CD4-positive, alpha-beta T cell treated with Interleukin-12 subunit alpha and Interleukin-12 subunit beta, for 1 hour (primary cell): ENCODE results near the gene KIDINS220.
A peak's percentile ranks its signal among the peaks of the same experiment; 100 is the strongest.

Experiments used
- DNase-seq: peaks from one replicate; pipeline ENCODE4 v3.0.0-alpha.2; 2020

The KIDINS220 gene

DNA sequence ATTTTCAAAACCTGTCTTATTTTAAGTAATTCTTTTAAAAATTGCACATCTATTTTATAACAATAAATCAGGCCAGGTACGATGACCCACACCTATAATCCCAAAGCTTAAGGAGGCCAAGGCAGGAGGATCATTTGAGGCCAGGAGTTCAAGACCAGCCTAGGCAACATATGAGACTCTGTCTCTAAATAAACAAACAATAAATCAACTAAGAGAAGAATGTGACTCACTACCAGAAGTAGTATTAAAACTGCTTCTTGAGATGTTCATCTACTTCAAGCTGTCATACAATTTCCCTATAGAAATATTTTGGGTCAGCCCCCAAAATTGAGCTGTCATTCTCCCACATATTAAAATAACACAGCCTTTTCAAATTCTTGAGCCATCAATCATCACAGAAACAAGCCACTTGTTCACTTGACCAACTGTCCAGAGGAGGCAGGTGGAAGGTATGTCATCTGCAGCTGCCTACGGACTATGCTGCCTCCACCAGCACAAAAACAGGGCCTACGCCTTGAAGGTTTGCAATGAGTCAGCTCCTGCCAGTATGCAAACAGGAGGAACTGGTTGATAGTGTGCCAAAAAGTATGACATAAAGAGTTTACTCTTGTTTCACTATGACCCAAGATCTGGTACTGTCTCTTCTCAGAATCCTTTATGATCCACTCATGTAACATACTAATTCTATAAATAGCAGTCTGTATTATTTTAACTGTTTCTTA, 33.6 kb downstream of the KIDINS220 start:
- no peak for DNase-seq

GRCh38 chr2:8802741-8803140, 34.7 kb downstream of the KIDINS220 start:
- DNase-seq = no peak

- no peak for DNase-seq
Measured at GRCh38 chr2:8800821-8801220, 36.6 kb downstream of the KIDINS220 start.

GRCh38 chr2:8800218-8800617, 37.2 kb downstream of the KIDINS220 start:
- no peak for DNase-seq

GRCh38 chr2:8799004-8799403, 38.4 kb downstream of the KIDINS220 start:
- DNase-seq = no peak

DNA sequence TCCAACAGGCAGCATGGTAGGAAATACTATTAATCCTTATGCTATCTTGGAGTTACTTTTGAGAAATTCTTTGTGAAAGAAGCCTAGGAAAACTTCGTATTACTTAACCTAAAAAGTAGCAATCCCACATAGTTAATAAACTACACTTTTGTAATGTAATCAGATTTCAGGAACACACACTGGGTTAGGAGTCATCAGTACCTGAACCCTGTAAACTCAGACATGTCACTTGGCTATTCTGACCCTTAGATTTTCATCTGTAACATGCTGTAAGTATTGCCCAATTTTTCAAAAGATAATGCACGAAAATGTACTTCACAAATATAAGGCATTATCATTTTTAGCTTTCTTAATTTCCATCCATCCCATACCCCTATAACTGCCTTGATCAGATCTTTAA, 39.0 kb downstream of the KIDINS220 start:
- no peak for DNase-seq

DNA sequence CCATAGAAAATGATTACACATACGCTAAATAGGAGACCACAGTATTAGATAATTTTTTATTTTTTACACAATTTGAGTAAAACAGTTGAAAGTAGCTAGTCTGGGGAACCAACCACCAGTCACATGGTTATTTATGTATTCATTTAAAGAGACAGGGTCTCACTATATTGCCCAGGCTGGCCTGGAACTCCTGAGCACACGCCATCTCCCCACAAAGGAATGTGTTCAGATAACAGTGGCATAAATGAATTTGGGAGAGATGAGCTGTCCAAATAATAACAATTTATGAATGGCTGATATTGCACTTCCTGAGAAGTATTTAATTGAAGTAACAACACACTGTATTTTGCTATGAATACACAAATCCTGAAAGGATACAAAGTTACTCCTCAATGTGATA, 39.7 kb downstream of the KIDINS220 start:
- no peak for DNase-seq

DNA sequence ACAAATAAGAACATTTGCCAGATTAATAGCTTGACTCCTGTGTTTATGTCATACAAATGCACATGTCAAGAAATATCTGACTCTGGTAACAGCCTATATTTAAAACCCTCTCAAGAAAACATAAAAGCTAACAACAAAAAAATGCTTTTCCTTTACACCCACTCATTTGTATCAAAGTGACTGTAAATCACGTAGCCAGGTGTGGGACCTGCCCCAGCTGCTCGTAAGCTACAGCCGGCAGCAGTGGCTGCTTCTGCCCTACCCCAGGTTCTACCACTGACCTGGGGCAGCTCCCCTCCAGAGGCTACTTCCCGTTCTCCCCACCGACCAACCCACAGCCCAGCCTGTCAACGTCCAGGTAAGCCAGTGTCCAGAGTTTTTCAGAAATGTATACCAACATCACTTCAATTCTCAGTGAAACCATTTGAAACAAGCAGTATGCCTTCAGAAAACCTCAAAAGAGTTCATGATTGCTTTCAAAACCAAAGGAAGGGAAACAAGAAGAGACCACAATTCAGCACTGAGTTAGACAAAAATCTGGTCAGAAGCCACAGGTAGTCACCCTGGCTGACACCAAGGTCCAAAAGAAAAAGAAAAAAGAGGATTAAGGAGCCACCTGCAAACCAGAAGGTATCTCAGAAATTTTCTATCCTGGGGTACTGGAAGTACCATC, 40.4 kb downstream of the KIDINS220 start:
- no peak for DNase-seq

DNA sequence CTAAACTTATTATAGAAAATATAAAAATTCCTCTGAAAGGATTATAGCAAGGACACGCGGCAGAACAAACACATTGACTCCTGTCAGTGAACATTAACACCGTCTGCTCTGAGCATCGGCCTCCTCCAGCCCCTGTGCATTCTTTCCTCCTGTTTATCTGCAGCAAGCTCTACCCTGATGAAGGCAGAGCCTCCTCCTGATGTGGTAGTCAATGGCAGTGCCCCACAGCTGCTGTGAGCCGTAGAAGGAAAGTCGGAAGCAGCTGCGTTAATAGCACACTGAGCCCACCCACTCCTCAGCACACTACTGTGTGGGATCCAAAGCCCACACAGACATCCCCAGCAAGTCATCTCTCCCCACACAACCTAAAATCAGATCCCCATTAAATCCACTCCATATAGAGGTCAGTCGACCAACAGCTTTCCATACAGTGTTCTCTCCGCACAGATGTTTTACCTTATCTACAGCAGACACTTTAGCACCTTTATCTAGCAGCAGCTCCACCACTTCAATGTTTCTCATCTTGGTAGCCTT, 41.0 kb downstream of the KIDINS220 start:
- DNase-seq = no peak

GRCh38 chr2:8794923-8795825, 42.2 kb downstream of the KIDINS220 start:
- no peak for DNase-seq

DNA sequence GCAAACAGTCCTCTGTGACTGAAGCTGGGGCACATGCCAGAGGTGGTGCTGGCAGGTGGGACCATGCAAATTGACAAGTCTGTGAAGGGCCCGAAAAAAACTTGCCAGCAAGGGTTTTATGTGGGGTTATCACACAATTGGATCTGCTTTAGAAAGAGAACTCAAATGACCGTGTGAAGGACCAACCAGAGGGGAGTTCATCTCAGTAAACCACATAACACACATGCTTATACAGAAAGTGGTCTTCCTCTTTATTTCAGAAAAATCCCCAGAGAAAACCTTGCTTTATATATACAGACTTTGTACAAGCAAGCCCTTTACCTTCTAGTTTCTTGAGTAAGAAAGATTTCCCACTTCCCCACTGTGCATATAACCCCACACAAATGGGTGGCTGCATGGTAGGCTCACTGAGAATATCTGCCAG, 46.7 kb downstream of the KIDINS220 start:
- no peak for DNase-seq

- no peak for DNase-seq
Measured at GRCh38 chr2:8786463-8786862, 51.0 kb downstream of the KIDINS220 start.

DNA sequence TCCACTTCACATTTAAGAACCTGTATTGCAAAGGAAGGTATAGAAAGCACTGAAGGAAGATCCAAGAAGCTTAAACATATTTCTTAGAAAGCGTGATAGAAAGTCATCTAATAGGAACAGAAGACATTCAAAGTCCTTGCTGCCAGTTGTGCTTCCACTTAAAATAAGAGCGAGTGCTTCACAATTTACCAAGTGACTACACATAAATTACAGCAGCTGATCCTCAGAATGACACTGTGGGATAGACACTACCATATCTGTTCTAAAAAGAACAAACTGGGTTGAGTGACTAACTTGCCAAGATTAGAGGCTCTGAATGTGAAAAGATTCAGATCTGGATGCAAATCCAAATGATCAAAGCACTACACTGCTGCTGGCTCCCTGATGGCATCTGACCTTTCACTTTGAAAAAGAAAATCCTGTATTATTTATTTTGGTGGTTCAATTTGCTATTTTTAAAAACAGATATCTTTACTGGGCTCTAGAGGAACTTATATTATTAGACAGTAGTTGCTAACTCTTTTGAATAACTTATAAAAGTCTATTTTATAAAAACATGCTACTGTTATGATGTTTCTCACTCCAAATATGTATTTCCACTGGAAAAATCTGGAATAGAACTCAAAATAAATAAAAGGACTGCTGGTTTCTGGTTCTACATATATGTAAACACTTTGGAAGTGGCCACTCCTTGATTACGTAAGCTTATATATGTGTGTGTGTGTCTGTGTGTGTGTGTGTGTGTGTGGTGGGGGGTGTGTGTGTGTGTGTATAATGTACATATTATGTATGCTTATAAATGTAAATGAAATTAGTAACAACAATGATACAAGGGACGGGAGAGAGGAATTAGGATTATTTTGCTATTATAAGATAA, 57.4 kb downstream of the KIDINS220 start:
- no peak for DNase-seq

DNA sequence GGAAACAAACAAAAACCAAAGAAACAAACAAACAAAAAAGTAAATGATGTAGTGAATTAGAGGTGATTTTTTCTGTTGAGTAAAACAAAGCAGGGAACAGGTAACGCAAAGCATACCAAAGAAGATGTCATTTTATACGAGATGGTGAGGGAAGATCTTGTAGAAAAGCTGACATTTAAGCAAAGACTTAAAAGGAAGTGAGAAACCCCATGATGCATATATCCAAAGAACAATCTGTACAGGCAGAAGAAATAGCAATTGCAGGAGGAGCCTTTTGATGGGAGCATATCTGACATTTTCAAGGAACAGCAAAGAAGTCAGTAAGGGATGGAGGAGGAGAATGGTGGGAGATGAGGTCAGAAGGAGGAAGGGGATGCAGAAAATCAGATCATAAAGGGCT, 63.0 kb downstream of the KIDINS220 start:
- no peak for DNase-seq

- DNase-seq = no peak
Measured at GRCh38 chr2:8767324-8767723, 70.1 kb downstream of the KIDINS220 start.

GRCh38 chr2:8761529-8762164, 75.8 kb downstream of the KIDINS220 start:
- DNase-seq = peak; percentile 29

- DNase-seq = no peak
Measured at GRCh38 chr2:8756716-8757115, 80.7 kb downstream of the KIDINS220 start.

DNA sequence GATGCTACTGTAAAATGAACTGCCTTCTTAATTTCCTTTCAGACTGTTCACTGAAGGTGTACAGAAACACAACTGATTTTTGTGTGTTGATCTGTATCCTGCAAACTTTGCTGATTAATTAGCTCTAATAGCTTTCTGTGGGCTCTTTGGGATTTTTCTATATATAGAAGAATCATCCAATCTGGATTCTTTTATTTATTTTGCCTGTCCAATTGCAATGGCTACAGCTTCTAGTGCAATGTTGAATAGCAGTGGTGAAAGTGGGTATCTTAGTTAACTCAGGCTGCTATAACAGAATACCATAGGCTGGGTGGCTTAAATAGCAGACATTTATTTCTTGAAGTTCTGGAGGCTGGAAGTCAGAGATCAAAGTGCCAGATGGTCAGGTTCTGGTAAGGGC, 81.2 kb downstream of the KIDINS220 start:
- DNase-seq = no peak

GRCh38 chr2:8754106-8754776, 83.2 kb downstream of the KIDINS220 start:
- no peak for DNase-seq

DNA sequence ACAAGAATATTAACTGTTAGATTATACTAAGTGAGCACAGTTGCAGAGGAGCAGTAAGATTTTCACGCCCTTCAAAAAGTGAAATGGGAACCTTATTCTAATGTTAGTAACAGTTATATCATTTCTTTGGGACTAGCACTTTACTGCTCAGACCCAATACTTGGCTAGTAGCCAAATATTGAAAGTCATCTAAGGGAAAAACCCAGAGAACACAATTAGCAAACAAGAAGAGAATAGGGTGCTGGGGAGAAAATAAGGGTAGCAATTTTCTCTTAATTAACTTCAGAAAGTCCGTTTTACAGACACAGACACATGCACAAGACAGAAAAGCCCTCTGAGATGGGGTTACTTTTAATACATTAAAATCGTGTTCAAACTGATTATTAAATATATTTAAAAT, 83.8 kb downstream of the KIDINS220 start:
- no peak for DNase-seq

GRCh38 chr2:8752385-8752784, 85.0 kb downstream of the KIDINS220 start:
- DNase-seq = no peak
